Measurements from ENCODE around the gene DOK7.
"Not testable (repeated sequence)": the region's sequence is repeated elsewhere in the genome, so short reads cannot be mapped to it uniquely, and the experiment has no call there.

Gene DOK7

DNA sequence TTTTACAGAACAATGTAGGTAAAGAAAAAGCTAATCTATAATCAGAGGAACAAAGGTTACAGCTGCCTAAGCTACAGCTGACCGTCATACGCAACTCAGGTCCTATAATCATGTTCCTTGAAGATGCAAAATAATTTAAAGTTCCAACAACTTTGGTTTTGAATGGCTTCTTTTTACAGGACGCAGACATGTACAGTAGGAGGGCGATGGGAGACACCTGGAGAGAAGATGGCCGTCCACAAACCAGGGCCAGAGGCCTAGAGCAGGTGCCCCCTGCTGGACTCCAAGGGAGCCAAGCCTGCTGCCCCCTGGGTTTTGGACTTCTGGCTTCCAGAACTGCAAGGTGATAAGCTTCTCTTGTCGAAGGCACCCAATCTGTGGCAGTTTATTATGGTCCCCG, 10.7 kb upstream of the DOK7 start:
- no peak for DNase-seq (ENCODE audit: low read depth)
- H3K4me3 ChIP-seq (ENCODE audit: low read depth, low read length), result no peak overlapping the region
- TF ChIP-seq, protein P1, sequence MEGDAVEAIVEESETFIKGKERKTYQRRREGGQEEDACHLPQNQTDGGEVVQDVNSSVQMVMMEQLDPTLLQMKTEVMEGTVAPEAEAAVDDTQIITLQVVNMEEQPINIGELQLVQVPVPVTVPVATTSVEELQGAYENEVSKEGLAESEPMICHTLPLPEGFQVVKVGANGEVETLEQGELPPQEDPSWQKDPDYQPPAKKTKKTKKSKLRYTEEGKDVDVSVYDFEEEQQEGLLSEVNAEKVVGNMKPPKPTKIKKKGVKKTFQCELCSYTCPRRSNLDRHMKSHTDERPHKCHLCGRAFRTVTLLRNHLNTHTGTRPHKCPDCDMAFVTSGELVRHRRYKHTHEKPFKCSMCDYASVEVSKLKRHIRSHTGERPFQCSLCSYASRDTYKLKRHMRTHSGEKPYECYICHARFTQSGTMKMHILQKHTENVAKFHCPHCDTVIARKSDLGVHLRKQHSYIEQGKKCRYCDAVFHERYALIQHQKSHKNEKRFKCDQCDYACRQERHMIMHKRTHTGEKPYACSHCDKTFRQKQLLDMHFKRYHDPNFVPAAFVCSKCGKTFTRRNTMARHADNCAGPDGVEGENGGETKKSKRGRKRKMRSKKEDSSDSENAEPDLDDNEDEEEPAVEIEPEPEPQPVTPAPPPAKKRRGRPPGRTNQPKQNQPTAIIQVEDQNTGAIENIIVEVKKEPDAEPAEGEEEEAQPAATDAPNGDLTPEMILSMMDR (IDR thresholded peaks at IDR 0.05; ENCODE audit: low read depth, low read length, missing control alignments), result peak; percentile 30

DNA sequence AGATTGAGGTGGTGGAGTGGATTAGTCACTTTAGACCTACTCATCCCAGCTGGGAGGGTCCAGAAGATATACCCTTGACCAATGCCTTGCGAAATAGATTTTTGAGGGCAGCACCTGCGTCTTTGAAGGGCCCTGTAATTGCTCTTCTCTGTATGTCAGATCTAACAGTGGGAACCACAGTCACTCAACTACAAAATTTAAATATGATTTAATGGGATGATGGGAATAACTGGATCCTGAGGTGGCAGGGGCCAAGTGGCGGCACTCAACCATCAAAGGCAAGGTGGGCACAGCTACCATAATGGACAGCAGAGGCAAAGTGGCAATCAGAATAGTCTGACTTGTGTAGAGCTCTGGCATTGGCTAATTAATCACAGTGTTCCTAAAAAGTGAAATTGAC, 7.5 kb upstream of the DOK7 start:
- not testable (repeated sequence) for DNase-seq (ENCODE audit: low read depth); H3K4me3 ChIP-seq (ENCODE audit: low read depth, low read length)

DNA sequence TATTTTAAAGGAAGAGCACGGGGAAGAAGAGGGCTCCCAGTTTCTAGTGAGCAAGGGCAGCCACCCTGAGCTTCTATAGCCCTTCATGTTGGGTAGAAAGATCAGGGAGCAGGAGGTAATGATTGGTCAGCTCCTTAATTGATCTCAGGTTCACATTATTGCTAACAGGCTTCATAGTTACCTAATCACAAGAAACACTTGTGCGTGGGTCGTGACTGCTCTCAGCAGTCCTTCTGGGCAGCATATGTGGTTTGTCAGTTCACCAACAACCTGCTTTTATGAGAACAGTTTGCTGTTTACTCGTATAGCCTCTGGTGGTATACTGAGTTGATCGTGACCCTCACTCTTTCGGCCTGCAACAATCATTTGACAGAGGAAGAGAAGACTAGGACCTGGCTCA, 4.7 kb upstream of the DOK7 start:
- TF ChIP-seq, protein P1 (IDR thresholded peaks at IDR 0.05; ENCODE audit: low read depth, low read length, missing control alignments), result no peak
- no peak overlapping the region for H3K4me3 ChIP-seq (ENCODE audit: low read depth, low read length)
- DNase-seq (ENCODE audit: low read depth), result no peak

DNA sequence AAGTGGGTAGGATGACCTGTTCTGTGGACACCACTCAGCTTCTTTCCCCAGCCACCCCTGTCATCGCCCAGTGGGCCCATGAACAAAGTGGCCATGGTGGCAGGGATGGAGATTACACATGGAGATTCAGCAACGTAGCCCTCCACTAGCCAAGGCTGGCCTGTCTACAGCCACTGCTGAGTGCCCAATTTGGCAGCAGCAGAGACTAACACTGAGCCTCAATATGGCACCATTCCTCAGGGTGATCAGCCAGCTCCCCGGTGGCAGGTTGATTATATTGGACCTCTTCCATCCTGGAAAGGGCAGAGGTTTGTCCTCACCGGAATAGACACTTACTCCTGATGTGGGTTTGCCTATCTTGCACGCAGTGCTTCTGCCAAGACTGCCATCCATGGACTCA, 4.0 kb upstream of the DOK7 start:
- not testable (repeated sequence) for DNase-seq (ENCODE audit: low read depth); H3K4me3 ChIP-seq (ENCODE audit: low read depth, low read length)

DNA sequence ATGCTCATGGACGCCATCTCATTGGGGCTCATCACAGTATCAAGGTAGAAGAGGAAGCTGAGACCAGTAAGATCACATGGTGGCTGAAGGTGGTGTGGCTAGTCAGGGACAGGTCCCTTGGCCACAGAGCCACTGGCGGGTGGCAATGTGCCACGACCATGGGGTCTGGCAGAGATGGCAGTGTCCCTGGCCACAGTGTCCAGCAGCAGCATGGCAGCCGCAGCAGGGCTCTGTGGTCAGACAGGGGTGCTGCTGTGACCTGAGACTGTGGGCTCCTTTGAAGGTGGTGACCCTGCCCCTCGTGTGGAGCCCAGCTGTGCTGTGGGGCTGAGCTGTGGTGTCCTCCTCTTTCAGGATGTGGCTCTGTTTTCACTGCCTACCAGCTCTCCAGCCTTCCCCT, 2.2 kb upstream of the DOK7 start:
- TF ChIP-seq, protein P1 (IDR thresholded peaks at IDR 0.05; ENCODE audit: low read depth, low read length, missing control alignments), result no peak
- no peak overlapping the region for H3K4me3 ChIP-seq (ENCODE audit: low read depth, low read length)
- no peak for DNase-seq (ENCODE audit: low read depth)

DNA sequence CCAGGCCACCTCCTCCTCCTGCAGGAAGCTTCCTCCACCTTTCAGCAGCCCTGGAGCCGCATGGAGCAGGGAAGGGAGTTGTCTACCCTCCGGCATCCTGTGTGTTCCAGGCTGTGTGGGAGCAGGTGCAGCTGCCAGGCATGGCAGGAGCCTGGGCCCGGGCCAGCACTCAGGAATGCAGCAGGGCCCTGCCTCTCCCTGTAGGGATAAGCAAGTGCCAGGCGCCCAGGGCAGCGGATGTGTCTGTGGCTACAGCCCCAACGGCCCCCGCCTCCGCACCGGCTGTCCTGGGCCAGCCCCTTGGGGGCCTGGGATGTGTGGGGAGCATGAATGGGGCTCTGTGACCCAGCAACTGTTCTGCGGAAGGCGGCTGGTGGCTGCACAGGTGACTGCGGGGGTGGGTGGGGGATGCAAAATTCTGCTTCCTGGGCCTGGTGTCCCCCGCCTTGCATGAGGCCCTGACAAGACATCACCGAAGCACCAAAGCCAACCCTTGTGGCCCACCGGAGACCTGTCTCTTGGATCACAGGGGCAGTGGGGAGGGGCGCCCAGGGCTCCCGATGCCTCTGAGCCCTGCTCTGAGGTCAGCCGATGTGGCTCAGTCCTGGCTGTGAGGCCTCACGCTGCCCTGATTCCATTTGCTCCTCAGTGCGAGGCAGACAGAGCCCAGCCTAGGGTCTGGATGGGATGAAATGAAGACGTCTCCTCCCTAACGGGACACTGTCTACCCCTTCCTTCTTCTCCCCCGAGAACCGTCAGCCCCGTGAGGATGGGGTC, 1.4 kb upstream of the DOK7 start:
- no peak for DNase-seq (ENCODE audit: low read depth)
- H3K4me3 ChIP-seq (ENCODE audit: low read depth, low read length), result no peak overlapping the region
- TF ChIP-seq, protein P1 (IDR thresholded peaks at IDR 0.05; ENCODE audit: low read depth, low read length, missing control alignments), result no peak

DNA sequence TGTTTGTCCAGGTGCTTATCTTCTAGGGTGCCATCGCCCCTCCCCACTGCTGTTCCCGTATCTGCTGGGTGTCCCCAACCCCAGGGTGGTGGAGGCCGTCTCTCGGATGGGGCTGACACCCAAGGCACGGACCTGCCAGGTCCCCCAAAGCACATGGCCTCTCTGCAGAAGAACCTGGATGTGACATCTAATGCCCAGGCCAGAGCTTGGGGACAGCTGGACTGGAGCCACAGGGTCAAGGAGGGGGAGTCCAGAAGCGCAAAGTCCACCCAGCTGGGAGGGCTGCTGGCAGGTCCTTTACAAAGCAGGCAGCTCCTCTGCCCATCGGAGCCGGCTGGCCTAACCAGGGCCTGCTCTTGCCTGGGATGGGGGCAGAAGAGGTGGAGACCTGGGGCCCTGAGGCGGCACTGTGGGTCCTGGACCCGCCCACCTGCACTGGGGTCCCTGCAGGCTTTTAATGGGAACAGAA, 751 bp upstream of the DOK7 start:
- TF ChIP-seq, protein P1 (IDR thresholded peaks at IDR 0.05; ENCODE audit: low read depth, low read length, missing control alignments), result no peak
- H3K4me3 ChIP-seq (ENCODE audit: low read depth, low read length), result no peak overlapping the region

DNA sequence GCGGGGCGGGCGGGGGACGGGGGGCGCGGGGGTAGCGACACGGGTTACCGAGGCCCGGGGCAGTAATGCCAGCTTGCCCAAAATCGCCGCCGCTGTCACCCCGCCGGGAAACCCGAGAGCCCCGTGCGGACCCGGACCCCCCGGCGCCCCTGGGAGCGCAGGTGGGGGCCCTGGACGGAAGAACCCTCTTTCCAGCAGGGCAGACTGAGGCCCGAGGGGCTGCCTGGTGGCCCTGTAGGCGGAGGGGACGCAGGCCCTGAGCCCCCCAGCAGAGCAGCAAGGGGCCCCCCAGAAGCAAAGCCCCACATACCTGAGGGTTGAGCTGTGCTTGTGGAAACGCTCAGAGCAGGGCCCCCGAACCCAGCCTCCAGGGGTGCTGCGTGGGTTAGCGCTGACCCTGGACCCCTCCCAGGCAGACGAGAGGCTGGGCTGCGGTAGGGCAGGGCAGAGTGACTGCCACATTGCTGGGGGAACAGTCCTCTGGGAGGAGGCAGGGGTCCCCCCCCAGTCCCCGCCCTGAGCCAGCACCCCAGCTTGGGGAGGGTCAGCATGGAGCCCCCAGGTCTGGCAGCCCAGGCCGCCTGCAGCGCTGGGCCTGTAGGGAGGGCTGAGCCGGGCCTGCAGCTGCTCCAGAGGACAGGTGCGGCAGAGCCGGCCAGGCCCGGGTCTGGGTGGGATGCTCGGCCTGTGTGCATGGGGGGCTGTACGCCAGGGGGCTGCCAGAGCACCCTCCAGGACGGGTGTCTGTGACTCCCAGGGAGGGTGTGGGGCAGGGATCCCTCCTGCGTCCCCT, 646 bp downstream of the DOK7 start:
- DNase-seq (ENCODE audit: low read depth), result no peak
- H3K4me3 ChIP-seq (ENCODE audit: low read depth, low read length), result no peak overlapping the region
- TF ChIP-seq, protein P1 (IDR thresholded peaks at IDR 0.05; ENCODE audit: low read depth, low read length, missing control alignments), result no peak

More for the DNA sequence above, 751 bp upstream of the DOK7 start:
- DNase-seq (ENCODE audit: low read depth), result no peak

Data from GM12864 (cell line).